SIG-M5 (cell line): ENCODE results near the gene TOX2.

Experiments used
- DNase-seq: peaks from one replicate; lab custom pipeline; 2025; lab: John Stamatoyannopoulos, UW

Gene TOX2

GRCh38 chr20:43915211-43916072 is 790 bp downstream of the TOX2 start:
- no peak for DNase-seq

GRCh38 chr20:43916073-43916880 is 1.6 kb downstream of the TOX2 start:
- no peak for DNase-seq

GRCh38 chr20:43916881-43917371 is 2.3 kb downstream of the TOX2 start:
- no peak for DNase-seq

- no peak for DNase-seq
Measured at GRCh38 chr20:43917380-43917779, 2.7 kb downstream of the TOX2 start.

GRCh38 chr20:43919686-43920403 is 5.2 kb downstream of the TOX2 start:
- DNase-seq, result no peak

GRCh38 chr20:43920797-43921196 is 6.1 kb downstream of the TOX2 start:
- no peak for DNase-seq

GRCh38 chr20:43921227-43921780 is 6.7 kb downstream of the TOX2 start:
- no peak for DNase-seq

- DNase-seq, result no peak
Measured at GRCh38 chr20:43922614-43923013, 8.0 kb downstream of the TOX2 start.

- no peak for DNase-seq
Measured at GRCh38 chr20:43923322-43923721, 8.7 kb downstream of the TOX2 start.

GRCh38 chr20:43923917-43924316 is 9.3 kb downstream of the TOX2 start:
- DNase-seq, result no peak

- DNase-seq, result no peak
Measured at GRCh38 chr20:43925215-43925614, 10.6 kb downstream of the TOX2 start.

GRCh38 chr20:43925801-43926200 is 11.1 kb downstream of the TOX2 start:
- no peak for DNase-seq

GRCh38 chr20:43926287-43927050 is 11.8 kb downstream of the TOX2 start:
- no peak for DNase-seq

- no peak for DNase-seq
Measured at GRCh38 chr20:43931976-43932375, 17.3 kb downstream of the TOX2 start.

GRCh38 chr20:43934833-43935232 is 20.2 kb downstream of the TOX2 start:
- no peak for DNase-seq

- no peak for DNase-seq
Measured at GRCh38 chr20:43936104-43936770, 21.6 kb downstream of the TOX2 start.

- no peak for DNase-seq
Measured at GRCh38 chr20:43936805-43937204, 22.2 kb downstream of the TOX2 start.

GRCh38 chr20:43937591-43937990 is 22.9 kb downstream of the TOX2 start:
- DNase-seq, result no peak

- no peak for DNase-seq
Measured at GRCh38 chr20:43938017-43938655, 23.5 kb downstream of the TOX2 start.
